RPMI8226 (cell line): Measurements from ENCODE around the gene PTGER1.

Experiments used
- DNase-seq: peaks from one replicate; pipeline ENCODE4 v3.0.0-alpha.2; 2015

PTGER1 gene

DNA sequence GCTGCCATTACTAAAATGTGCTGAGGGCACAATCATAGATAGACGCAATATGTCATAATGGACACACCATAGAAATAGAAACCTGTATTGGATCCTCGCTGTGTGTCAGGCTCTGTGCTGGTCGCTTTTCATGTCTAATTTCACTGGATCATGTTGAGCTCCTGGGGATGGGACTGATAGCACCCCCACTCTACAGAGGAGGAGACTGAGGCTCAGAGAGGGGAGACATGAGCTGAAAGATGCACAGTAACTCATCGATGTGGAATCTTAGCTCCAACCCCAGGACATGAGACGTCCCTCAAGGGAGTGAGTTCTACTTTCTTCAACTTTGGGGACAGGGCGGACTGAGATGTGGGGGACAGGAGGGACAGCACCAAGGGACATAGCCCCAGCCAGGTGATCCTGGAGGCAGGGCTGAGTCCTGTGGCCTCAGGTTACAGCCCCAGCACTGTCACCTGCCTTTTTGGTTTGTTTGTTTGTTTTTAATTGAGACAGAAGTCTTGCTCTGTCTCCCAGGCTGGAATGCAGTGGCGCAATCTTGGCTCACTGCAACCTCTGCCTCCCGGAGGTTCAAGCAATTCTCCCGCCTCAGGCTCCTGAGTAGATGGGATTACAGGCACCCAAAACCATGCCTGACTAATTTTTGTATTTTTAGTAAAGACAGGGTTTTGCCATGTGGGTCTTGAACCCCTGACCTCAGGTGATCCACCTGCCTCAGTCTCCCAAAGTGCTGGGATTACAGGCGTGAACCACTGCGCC is 27.4 kb upstream of the PTGER1 start:
- no peak for DNase-seq

DNA sequence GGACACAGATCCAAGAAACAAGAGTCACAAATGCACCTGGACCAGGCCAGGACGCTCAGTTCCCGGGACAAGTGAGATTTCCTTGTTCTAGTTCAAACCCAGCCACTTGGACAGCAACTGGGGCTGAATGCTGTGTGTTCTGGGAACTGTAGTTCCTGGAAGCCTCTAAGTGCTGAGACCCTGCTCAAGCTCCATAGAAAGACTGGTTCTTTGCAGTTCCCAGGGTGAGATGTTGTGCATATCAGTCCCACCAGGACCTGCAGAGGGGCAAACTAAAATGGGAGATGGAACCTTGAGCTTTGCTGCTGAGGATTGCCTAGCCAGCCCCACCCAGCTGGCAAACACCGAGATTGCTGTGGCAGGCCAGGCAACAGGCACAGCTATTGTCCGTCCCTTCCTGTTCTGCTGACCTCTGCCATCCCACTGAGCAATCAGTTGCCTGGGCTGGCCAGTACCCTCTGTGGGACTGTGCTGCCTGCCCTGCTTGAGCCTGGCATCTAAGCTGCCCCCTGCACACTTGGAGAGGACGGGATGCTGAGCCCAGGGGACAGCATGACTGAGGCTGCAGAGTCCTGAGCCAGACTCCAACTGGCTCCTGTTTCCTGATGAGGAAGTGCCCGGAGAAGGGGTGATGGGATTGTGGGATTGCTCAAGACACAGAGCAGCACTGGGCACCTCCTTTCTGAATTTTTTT is 22.2 kb upstream of the PTGER1 start:
- DNase-seq, result no peak

DNA sequence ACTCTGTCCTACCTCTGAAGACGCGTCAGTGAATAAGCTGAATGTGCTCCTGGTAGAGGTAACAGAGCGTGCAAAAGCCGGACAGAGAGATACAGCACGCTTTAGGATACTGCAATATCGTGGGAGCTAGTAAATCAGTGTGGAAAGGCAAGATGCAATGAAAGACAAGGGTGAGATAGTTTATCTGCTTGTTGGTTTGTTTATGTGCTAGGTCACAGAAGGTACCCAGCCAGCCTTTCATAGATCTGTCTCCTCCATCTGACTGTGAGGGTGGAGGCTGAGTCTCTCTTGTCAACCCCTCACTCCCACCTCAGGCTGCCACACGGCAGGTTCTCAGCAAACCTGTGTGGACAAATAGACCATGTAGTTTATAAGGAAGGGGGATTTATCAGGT is 21.7 kb upstream of the PTGER1 start:
- no peak for DNase-seq

DNA sequence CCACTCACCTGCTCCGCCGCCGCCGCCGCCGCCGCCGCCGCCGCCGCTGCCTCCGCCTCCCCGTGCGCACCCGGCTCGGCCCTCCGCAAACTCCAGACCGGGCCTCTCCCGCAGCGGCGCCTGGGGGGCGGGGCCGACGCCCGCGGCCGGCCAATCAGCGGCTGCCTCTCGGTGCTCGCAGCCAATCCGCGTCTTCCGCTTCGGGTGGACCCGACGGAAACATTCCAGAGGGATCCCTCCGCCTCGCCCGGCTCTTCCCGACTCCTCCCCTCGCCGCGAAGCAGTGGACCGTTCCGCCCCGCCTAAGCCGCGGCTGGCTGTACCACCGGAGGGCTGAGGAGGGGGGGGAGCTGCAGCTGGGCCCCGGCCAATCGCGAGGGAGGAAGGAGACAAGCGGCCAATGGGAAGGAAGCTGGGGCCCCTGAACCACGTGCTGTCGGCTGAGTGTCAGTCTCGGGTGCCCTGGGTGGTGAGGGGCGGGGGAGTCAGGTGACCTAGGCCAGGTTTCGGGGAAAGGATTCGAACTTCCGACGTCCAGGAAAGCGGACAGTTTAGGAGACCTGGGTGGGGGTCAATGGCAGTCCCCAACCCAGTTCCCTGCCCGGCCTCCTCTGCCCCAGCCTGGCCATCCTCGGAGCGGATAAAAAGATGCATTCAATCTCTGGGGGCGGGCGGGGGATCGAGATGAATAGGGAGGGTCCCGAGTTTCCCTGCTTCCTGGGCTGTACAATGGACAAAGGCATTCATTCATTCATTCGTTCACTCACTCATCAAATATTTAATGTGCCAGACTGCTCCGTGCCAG is 21.1 kb upstream of the PTGER1 start, which contains the start of gene GIPC1:
Gene GIPC1, minus strand, starts transcription at position 99 of the 805 bp plus-strand sequence. CDS start 13,151 bp downstream, outside the sequence.
- peak; percentile 89 for DNase-seq

DNA sequence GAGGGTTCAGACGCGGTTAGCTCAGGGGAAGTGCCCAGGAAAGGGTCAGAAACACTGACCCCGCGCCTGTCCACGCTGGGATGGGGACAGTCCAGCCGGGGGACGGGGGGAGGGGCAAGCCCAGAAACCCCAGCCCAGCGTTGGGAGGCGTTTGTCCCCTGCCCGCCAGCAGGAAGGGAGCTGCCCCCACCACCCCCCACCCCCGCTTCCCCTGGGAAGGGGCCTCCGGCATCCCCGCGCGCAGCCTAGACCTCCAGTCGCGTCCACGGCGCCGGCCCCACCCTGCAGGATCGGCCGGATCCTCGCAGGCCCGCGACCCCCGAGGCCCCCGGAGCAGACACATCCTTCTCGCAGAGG is 20.5 kb upstream of the PTGER1 start:
- no peak for DNase-seq

DNA sequence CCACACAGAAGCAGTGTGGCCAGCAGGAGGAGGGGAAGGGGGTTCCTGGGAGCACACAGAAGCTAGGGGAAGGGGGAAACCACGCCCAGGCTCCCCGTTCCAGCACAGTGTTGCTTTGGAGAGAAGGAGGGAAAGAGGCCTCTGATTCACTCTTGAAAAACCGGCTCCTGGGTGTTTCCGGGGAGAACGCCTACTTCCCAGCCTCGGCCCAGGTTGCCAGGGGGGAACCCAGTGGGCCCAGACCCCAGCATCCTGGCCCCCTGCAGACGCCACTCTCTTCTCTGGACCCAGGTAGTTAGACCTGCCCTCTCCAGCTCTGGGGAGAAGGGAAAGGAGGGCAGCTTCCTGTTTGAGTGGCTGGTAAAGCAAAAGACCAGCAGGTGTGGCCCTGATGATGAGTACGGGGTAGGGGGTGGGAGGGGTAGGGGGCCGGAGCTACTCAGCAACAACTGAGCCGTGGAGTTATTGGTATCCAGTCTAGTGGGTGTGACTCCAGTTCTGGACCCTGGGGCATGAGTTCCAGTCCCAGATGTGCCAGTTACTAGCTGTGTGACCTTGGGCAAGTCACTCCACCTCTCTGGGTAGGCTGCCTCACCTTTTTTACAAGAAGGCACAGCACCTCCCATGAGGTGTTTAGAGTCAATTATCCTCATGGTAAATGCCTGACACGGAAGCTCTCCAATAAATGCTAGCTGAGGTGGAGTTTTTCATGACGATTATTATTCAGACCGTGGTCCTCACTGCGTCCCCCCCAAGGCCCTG is 19.9 kb upstream of the PTGER1 start:
- no peak for DNase-seq

DNA sequence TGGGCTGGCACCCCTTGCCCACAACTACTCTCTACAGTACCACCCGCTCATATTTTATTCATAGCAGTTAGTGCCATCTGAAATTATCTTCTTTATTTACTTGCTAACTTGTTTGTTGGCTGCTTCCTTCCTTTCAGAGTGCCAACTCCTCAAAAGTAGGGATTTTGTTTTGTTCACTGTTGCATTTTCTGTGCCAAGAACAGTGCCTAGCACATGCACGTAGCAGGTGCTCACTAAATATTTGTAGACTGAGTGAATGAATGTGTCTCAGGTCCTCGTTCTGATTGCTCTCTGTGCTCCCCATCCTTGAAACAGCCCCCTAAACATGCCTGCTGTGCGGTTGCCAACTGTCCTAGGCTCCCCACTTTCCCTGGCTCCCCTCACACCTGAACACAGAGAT is 19.3 kb upstream of the PTGER1 start:
- no peak for DNase-seq

DNA sequence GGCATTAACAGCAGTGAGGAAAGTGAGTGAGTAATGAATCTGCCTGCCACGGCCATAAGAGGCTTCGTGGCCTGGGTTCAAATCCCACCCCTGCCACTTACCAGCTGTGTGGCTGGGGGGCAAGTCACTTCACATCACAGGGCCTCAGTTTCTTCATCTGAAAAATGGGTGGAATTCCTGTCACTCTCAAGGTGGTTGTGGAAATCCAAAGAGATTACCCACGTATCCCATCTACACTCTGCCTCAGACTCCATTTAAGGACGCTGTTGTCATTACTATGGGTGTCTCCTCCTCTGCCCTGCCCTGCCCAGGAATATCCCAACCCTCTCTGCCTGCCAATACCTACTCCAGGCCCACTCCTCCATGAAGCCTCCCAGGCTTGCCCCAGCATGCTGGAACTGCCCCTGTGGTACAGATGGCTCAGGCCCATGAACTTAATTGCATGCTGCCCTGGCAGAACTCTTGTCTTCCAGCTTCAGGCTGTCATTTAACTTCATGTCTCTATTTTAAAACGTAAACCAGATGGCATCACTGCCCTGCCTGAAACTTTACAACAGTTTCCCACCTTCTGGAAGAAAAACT is 17.7 kb upstream of the PTGER1 start:
- no peak for DNase-seq

DNA sequence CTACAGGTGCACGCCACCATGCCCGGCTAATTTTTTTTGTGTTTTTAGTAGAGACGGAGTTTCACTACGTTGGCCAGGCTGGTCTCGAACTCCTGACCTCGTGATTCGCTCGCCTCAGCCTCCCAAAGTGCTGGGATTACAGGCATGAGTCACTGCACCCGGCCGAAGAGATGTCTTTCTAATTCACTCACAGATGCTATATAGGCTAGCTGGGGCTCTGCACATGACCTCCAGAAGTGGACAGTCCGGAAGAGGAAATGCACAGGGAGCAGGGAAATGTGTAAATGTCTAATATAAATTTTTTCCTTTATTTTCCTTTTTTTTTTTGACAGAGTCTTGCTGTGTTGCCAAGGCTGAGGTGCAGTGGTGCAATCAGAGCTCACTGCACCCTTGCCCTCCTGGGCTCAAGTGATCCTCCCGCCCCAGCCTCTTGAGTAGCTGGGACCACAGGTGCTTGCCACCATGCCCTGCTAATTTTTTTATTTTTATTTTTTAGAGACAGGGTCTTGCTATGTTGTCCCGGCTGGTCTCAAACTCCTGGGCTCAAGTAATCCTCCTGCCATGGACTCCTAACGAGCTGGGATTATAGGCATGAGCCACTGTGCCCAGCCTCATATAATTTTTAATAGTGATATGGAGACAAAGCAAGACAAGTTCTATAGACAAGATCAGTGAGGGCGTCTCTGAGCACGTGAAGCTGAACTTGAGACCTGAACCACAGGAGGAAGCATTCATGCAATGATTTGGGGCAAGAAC is 12.4 kb upstream of the PTGER1 start:
- no peak for DNase-seq

DNA sequence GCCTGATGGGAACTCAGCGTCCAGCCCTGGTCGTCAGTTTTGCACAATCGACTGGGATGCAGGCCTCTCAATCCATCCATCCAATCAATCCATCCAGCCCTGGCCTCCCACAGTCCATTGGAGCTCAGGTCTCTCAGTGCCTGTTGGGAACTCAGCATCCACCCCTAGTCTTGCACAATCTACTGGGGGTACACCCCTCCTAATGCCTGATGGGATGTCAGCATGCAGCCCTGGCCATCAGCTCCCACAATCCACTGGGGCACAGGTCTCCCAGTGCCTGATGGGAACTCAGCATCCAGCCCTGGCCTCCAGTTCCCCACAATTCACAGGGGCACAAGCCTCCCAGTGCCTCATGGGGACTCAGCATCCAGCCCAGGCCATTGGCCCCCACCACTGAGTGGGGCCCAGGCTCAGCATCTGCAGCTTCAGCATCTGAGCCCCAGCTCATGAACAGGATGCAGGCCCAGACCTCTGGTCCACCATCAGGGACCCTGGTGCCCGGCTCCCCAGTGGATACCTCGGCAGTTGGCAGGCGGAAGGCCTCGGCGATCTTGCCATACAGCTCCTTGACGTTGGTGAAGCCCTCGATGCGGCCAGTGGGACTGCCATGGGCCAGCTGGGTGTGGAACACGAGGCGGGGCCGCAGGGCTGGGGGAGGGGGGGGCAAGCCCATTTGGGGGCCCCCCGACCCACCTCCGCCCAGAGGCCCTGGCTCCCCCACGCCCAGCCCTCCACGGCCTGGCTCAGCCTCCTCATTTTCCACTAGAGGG is 7.2 kb upstream of the PTGER1 start:
- no peak for DNase-seq

DNA sequence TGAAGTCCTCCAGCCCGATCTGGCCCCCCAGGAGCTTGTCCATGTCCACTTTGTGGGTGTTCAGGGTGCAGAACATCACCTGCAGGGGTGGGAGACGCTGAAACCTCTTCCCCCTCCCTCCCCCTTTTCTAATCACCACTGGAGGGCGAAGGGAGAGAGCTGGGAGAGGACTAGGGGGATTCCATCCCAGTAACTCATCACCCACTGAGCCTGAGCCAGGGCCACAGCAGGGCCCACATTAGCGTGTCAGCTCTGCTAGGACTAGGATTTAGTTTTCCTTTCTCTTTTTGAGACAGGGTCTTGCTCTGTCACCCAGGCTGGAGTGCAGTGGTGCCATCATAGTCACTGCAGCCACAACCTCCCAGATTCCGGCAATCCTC is 5.5 kb upstream of the PTGER1 start:
- no peak for DNase-seq

DNA sequence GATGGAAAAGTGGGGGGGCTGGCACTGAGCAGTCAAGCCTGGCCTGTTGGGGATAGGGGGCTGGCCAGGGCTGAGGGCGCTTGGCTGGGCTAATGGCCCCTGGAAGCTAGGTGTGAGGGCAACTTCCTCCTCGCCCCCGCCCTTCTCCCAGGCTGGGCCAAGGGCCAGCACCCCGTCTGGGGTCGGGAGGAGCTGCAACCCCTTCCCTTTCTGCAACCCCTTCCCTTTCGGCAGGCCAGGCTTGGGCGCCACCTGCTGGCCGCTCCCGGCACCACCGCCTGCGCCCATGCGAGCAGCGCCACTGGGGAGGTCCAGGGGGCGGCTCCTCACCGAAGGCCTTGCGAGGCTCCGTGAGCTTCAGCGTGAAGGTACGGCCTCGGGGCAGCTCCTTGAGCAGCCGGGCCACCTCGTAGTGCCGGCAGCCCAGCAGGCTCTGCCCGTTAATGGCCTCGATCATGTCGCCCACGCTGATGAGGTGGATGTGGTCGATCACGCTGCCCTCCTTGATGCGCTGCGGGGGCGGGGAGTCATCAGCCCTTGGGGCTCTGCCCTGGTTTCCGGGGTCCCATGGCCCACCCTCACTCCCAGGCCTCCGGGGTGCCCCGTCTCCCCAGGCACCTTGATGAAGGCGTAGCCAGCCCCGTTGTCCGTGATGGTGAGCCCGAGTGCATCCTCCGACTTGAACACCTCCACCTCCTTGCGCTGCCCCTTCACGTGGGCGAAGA is 5.0 kb upstream of the PTGER1 start:
- DNase-seq, result peak; percentile 63

DNA sequence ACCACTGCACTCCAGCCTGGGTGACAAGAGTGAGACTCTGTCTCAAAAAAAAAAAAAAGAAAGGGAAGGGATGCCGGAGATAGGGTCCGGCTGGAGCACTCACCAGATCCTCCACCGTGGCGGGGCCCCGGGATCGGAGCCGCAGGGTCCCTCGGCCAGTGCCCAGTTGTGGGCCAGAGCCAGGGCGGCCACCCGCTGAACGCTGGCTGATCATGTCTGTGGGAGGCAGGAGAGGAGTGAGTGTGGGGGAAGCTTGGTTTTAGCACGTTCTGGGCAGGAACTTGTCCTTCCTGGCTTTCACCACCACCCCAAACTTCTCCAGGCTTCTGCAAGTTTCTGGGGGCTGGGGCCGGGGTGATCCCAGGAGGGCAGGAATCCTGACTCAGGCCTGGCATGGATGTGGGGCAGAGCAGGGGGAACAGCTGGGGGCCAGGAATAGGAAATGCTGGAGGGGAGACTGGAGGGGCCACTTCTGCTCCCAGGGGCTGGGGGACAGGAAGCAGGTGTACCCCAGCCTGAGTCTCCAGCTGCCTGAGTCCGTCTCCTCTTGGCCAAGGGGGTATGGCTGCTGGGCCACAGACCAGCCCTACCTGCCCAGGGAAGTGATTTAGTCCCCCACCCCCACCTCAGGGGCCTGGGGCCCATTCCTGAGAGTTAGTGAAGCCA is 4.3 kb upstream of the PTGER1 start:
- no peak for DNase-seq

DNA sequence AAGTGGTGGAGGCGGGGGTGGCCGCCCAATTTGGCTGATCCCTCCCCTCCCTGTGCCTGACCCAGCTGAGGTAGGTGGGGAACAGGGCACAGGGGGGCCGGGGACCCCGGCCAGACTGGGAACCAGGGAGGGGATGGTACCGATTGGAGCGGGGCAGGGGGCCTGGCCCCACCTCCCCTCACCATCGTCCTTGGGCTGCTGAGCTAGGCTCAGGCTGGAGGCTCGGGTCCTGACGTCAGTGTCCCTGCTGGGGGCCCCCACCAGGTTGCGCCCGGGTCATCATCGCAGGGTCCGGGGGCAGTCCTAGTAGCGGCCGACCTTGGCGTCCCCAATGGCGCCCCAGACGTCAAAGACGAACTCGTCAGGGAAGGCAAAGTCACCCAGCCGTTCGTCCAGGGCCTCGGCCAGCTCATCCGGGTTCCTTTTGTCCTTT is 3.0 kb upstream of the PTGER1 start:
- DNase-seq, result no peak

DNA sequence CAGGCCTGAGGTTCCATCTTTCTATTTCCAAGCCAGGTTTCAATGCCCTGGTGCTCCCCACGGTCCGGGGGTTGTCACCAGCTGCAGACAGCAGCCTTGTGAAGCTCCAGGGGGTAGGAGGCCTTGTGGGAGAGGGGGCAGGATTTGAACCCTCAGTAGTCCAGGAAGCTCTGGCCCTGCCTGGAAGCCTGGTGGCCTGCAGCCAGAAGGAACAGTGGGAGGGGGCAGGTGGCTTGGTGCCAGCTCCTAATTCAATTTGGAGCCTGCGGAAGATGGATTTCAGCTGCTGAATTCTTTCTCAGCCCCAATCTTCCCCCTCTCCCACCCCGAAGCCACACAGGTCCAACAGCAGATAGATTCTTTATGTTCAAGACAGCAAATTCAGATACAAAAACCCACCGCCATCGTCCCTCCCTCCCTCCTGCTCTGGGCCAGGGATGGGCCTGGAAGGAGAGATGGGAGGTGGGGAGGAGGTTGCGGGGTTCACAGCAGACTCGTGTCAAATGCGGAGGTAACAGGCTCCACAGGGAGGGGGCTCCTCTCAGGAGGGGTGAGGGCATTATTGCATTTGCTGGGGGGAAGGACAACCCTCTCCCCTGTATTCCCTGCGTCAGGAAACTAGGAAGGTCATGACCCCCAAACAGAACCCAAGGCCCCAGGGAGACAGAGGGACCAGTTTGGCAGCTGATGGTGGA is 2.4 kb upstream of the PTGER1 start:
- DNase-seq, result no peak

DNA sequence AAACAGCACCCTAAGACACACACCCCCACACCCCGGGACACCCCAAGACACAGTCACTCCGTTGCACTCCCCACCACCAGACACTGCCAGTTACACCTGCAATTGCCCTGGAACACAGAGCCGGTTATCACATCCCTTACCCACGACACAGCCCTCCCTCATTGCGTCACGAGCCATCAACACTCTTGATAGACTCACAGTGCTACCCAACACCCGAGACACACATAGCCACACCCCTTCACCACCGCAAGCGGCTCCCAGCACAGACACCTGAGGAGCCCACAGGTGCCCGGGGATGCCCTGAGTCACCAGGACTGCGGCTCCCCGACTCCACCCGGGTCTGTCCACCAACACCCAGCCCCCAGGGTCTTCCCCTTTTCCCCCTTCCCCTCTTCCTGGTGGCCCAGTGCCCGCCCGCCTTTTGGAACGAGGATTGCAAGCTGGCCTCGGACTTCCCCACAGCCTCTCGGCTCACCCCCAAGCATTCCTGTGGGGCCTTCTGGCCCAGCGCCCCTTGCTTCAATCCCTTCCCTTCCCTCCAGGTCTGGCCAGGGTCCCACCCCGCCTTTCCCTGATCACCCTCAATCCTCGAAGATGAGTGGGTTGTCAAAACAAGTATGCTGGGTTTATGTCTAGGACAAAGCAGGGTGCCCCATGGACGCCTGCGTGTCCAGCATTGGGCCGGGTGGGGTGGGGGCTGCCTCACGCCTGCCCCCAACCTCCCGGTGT is 1.7 kb upstream of the PTGER1 start:
- DNase-seq, result peak; percentile 39

DNA sequence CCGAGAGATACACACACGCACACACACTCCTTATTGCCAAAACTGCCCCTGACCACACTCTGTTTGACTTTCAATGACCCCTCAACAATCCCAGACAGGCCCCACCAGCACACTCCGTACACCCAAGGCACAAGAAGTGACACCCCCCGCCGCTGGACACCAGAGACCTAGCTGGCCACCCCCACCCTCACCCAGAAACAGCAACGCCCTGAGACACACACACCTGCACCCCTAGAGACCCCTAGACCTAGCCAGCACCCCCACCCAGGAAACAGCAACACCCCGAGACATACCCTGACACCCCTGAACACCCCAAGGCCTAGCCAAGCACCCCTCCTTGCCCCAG is 1.1 kb upstream of the PTGER1 start:
- DNase-seq, result no peak

DNA sequence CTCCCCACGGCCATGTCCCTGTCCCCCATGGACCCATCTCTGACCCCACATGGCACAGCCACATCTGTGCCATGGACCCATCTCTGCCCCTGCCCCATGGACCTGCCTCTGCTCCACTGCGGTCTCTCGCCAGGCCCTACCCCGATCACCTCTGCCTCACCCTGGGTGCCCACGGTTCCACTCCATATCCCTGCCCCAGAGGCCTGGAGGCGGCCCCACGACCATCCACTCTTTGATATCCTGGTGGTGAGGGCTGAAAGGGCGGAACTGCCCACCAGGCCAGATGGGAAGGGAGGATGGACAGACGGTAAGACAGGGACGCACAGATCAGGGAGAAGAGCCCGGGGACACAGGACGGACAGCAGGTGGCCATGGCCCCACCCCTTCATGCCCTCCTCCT is 327 bp downstream of the PTGER1 start:
- no peak for DNase-seq
